ENCODE measurements around the gene SDC3. TPM values are rescaled to one million over a fixed set of nuclear protein-coding genes. Genes with fewer than 3 reads are reported as not detected.

SDC3 gene
- total and polyA plus RNA-seq, 2 of the 8 experiments (the other 6 are each of a cell fraction or from before 2014, with no cell fraction given) = 7.0 to 27.0 TPM

DNA sequence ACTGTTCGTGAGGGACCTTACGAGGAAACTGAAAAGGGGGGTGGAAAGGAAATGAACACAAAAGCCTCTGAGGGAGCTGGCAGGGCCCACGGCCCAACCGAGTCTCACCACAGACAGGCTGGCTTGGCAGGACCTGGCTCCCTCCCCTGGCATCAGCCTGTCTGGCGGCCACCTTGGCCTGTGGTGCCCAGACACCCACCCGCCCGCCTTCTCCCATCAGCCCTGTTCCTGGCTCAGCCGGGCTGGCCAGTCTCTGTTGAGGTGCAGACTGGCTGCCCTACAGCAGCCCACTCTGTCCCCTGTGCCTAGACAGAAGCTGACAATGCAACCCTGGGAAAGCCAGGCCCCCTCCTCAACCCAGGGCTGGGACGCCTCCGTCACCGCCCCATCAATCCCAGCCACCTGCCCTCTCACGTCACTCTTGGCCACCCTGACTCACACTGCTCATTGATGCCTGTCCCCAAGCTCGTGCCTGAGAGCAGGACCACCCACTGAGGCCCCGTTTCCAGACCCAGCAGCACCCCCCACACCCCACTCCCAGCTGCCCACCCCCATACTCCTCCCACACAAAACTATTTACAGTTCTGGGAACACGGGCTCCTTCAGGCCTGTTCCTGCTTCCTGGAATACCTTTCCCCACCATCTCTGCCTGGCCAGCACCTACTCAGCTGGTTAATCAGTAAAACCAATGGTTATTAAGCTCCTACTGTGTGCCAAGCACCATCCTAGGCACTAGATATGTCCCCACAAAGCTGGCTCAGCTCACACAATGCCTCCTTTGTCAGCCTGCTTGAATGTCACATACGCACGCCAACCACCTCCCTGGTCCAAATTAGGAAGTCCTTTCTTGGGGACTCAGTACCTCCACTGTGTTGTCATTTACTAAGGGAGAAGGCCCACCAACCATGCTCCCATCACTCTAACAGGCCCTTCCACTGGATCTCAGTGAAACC, 22.7 kb downstream of the SDC3 start:
- peaks cover 4 to 13% of the 10 kb centered on the region in 2 experiments for H4K20me1 ChIP-seq (replicated peaks in 1 of 2; ENCODE audit: control insufficient read depth in 1 of 2, insufficient read depth in 2 of 2, low read length in 2 of 2)
- no peaks in the 10 kb centered on the region; a peak in 1 of 4 replicates for H3K79me2 ChIP-seq (ENCODE audit: control insufficient read depth in 1 of 2, insufficient read depth in 2 of 2, low read length in 2 of 2)
- peaks cover 8% of the 10 kb centered on the region for H3K79me1 ChIP-seq (ENCODE audit: low read depth, low read length)
- TF ChIP-seq CHD1 (IDR thresholded peaks at IDR 0.05; ENCODE audit: low read depth, low read length) = no peak
- no peak overlapping the region for H4K5ac ChIP-seq (ENCODE audit: insufficient read length, low read depth, low read length)
- H3K9ac ChIP-seq (replicated peaks in 1 of 4; ENCODE audit: extremely low read depth in 1 of 4, low read depth in 3 of 4, low read length in 3 of 4) = no peak overlapping the region
- no peaks in the 10 kb centered on the region for H3K9me3 ChIP-seq (ENCODE audit: insufficient read depth in 2 of 2, low read depth in 1 of 2, low read length in 1 of 2)
- H3K56ac ChIP-seq (replicated peaks; ENCODE audit: insufficient read length, low read depth, low read length) = no peak overlapping the region
- no peak overlapping the region for H3K18ac ChIP-seq (ENCODE audit: extremely low read depth, low read length)
- DNase-seq (ENCODE audit: low read depth in 1 of 2, low spot score in 2 of 2) = no peak
- H3K4me3 ChIP-seq (ENCODE audit: extremely low read depth in 1 of 4, insufficient read depth in 2 of 4, low read depth in 3 of 4, low read length in 4 of 4) = no peak overlapping the region
- no peak overlapping the region for H3K4ac ChIP-seq (replicated peaks; ENCODE audit: insufficient read length, low read depth, low read length)
- H3K4me1 ChIP-seq (replicated peaks in 1 of 4; ENCODE audit: control insufficient read depth in 3 of 4, insufficient read depth in 4 of 4, low read length in 3 of 4) = peaks cover 9 to 26% (median 17%) of the 10 kb centered on the region in 4 experiments
- no peak overlapping the region for H2BK5ac ChIP-seq (ENCODE audit: low read depth, low read length)
- H2AK5ac ChIP-seq (ENCODE audit: low read depth, low read length) = 0 out of 2 replicates have a peak overlapping the region, but pooled peaks have one; percentile 15
- 87% methylated on average over 15 of the region's 17 CpGs; no CpG with 5 or more reads in 1 of the 2 experiments for WGBS, 2 experiments (ENCODE audit: extremely low coverage in 1 of 2, insufficient coverage in 1 of 2, insufficient read length in 1 of 2, insufficient replicate concordance in 2 of 2, low coverage in 1 of 2, low lambda C conversion rate in 2 of 2, missing lambda C conversion rate in 1 of 2)
- POLR2A ChIA-PET (ENCODE audit: partially characterized antibody) = interaction anchor here (1.2 to 2.3 kb wide), 5 partner anchors 10 to 38 kb away, joined by 3 to 8 read pairs (median 4); no protein-coding TSS in a partner anchor
- no peak overlapping the region for H2BK120ac ChIP-seq (replicated peaks; ENCODE audit: low read depth, low read length)
- H3K14ac ChIP-seq (ENCODE audit: insufficient read length) = no peak overlapping the region
- H4K91ac ChIP-seq (replicated peaks; ENCODE audit: insufficient read length, low read length) = no peak overlapping the region
- H3K4me2 ChIP-seq (ENCODE audit: insufficient read depth in 1 of 2, low read depth in 2 of 2, low read length in 2 of 2) = no peak overlapping the region
- no peaks in the 10 kb centered on the region for H3K23me2 ChIP-seq (ENCODE audit: low read depth, low read length)
- peak overlapping the region; percentile 14; the same call in 1 of the 2 replicates for H2BK12ac ChIP-seq (ENCODE audit: low read depth, low read length)
- H2AFZ ChIP-seq (ENCODE audit: low read length) = no peak overlapping the region
- CTCF ChIA-PET (ENCODE audit: partially characterized antibody) = interaction anchor here (0.9 to 3.5 kb wide), 7 partner anchors 8 to 153 kb away, joined by 3 to 20 read pairs (median 5); no protein-coding TSS in a partner anchor
- no peaks in the 10 kb centered on the region for H3K27me3 ChIP-seq (replicated peaks in 1 of 4; ENCODE audit: control insufficient read depth in 3 of 4, extremely low read depth in 1 of 4, insufficient read depth in 3 of 4, low read length in 3 of 4)
- no peak for FAIRE-seq
- no peak overlapping the region for H2BK15ac ChIP-seq (ENCODE audit: low read length)
- H3K27ac ChIP-seq (ENCODE audit: low read depth, low read length) = no peak overlapping the region
- H2BK20ac ChIP-seq (ENCODE audit: low read length) = no peak overlapping the region
- H4K8ac ChIP-seq (ENCODE audit: extremely low read depth, insufficient read depth, low read length) = no peak overlapping the region
- no peaks in the 10 kb centered on the region for H3K36me3 ChIP-seq (ENCODE audit: control insufficient read depth in 2 of 4, insufficient read depth in 4 of 4, low read length in 3 of 4)
- no peak overlapping the region for H3K23ac ChIP-seq (ENCODE audit: insufficient read length)
